OCI-LY3 (cell line): ENCODE results near the gene GAMT.
A peak's percentile ranks its signal among the peaks of the same experiment; 100 is the strongest.

Source experiments
- H2AFZ ChIP-seq: fragments of 200-600, 300-600 bp; shearing (Covaris generic); 2 replicates; pipeline ENCODE4 v1.6.0; 2014; ENCODE audit warnings: antibody characterized with exemption, low read depth, low read length
- H3K27ac ChIP-seq: fragments of 200-600, 300-600 bp; sonication (generic); 2 replicates; pipeline ENCODE4 v1.5.1; 2014; ENCODE audit warnings: mild to moderate bottlenecking, low read length, moderate library complexity, mixed read lengths
- H3K27me3 ChIP-seq: fragments of 200-600, 300-600 bp; sonication (generic); 2 replicates; pipeline ENCODE4 v1.6.1; 2014; ENCODE audit warnings: low read depth, low read length, mixed read lengths
- H3K36me3 ChIP-seq: fragments of 200-600, 300-600 bp; sonication (generic); replicated peaks from 2 replicates; pipeline ENCODE3; 2014; ENCODE audit warnings: low read depth, low read length, mixed read lengths
- H3K4me1 ChIP-seq: fragments of 300-600, 200-600 bp; sonication (generic); 2 replicates; pipeline ENCODE4 v1.6.1; 2014; ENCODE audit warnings: low read length, mixed read lengths
- H3K4me2 ChIP-seq: fragments of 200-600, 300-600 bp; sonication (generic); 2 replicates; pipeline ENCODE4 v1.6.1; 2014; ENCODE audit warnings: low read length, mixed read lengths
- H3K4me3 ChIP-seq: fragments of 300-600, 200-600 bp; sonication (generic); 2 replicates; pipeline ENCODE4 v1.5.1; 2014; ENCODE audit warnings: antibody characterized with exemption, mild to moderate bottlenecking, low read length, moderate library complexity
- H3K79me2 ChIP-seq: fragments of 300-600, 200-600 bp; shearing (Covaris generic); 2 replicates; pipeline ENCODE4 v1.6.1; 2014; ENCODE audit warnings: mild to moderate bottlenecking, low read length, mixed read lengths
- H3K9ac ChIP-seq: fragments of 300-600, 200-600 bp; shearing (Covaris generic); 2 replicates; pipeline ENCODE4 v1.6.0; 2014; ENCODE audit warnings: mild to moderate bottlenecking, low read length, moderate library complexity
- H3K9me3 ChIP-seq: fragments of 200-600, 300-600 bp; shearing (Covaris generic); 2 replicates; pipeline ENCODE4 v1.6.1; 2014; ENCODE audit warnings: low read length, mixed read lengths; ENCODE audit not compliant: insufficient read depth
- H4K20me1 ChIP-seq: fragments of 200-600, 300-600 bp; sonication (generic); 2 replicates; pipeline ENCODE4 v1.6.1; 2016; ENCODE audit warnings: low read length, mixed read lengths; ENCODE audit not compliant: insufficient read depth
- EZH2phosphoT487 ChIP-seq: fragments of 200-600 bp; shearing (Covaris generic); IDR thresholded peaks from 2 replicates; pipeline ENCODE4 v1.6.1; 2018; ENCODE audit warnings: antibody characterized with exemption, mixed run types, low read depth
- TF ChIP-seq, protein P1 (sequence below): fragments of 200-600, 300-600 bp; sonication (generic); IDR thresholded peaks from 2 replicates; pipeline ENCODE4 v1.5.1; 2014; ENCODE audit warnings: antibody characterized with exemption, low read length, low read depth

The GAMT gene

GRCh38 chr19:1411255-1412191 lies 10.2 kb upstream of the GAMT start:
- no peak overlapping the region for H3K9ac ChIP-seq
- peaks cover 79% of the 10 kb centered on the region for H4K20me1 ChIP-seq
- no peak overlapping the region for H3K4me3 ChIP-seq
- H2AFZ ChIP-seq = no peak overlapping the region
- H3K27ac ChIP-seq = no peak overlapping the region
- TF ChIP-seq, protein P1, sequence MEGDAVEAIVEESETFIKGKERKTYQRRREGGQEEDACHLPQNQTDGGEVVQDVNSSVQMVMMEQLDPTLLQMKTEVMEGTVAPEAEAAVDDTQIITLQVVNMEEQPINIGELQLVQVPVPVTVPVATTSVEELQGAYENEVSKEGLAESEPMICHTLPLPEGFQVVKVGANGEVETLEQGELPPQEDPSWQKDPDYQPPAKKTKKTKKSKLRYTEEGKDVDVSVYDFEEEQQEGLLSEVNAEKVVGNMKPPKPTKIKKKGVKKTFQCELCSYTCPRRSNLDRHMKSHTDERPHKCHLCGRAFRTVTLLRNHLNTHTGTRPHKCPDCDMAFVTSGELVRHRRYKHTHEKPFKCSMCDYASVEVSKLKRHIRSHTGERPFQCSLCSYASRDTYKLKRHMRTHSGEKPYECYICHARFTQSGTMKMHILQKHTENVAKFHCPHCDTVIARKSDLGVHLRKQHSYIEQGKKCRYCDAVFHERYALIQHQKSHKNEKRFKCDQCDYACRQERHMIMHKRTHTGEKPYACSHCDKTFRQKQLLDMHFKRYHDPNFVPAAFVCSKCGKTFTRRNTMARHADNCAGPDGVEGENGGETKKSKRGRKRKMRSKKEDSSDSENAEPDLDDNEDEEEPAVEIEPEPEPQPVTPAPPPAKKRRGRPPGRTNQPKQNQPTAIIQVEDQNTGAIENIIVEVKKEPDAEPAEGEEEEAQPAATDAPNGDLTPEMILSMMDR = no peak
- no peak for TF ChIP-seq EZH2phosphoT487
- no peak overlapping the region for H3K4me2 ChIP-seq
- H3K9me3 ChIP-seq = no peaks in the 10 kb centered on the region
- no peaks in the 10 kb centered on the region for H3K27me3 ChIP-seq
- peaks cover 47% of the 10 kb centered on the region for H3K4me1 ChIP-seq
- peaks cover 61% of the 10 kb centered on the region for H3K36me3 ChIP-seq
- H3K79me2 ChIP-seq = peaks cover 91% of the 10 kb centered on the region

DNA sequence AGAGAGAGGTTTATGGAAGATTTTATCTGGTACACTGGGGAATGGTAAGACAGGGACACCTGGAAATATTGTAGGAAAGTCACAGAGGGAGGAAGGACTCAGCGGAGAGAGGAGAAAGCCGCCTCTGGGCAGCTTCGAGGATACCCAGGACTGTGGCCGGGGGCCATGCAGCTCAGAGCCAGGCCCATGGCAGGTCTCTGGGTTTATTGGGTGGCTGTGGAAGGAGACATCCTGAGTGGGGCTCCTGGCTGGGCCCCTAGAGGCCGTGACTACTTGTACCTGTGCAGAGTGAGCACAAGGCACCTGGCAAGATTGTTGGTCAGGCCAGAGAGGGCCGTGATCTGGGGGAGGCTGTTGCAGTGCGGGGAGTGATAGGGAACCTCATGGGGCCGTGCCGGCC lies 9.4 kb upstream of the GAMT start:
- H3K36me3 ChIP-seq = peaks cover 54% of the 10 kb centered on the region
- H3K9ac ChIP-seq = no peak overlapping the region
- no peak overlapping the region for H3K4me3 ChIP-seq
- H3K9me3 ChIP-seq = no peaks in the 10 kb centered on the region
- peaks cover 72% of the 10 kb centered on the region for H4K20me1 ChIP-seq
- TF ChIP-seq EZH2phosphoT487 = no peak
- TF ChIP-seq, protein P1 = no peak
- H2AFZ ChIP-seq = no peak overlapping the region
- H3K4me1 ChIP-seq = peaks cover 51% of the 10 kb centered on the region
- no peak overlapping the region for H3K27ac ChIP-seq
- H3K79me2 ChIP-seq = peaks cover 84% of the 10 kb centered on the region
- H3K27me3 ChIP-seq = no peaks in the 10 kb centered on the region
- no peak overlapping the region for H3K4me2 ChIP-seq

GRCh38 chr19:1410136-1410786 lies 8.9 kb upstream of the GAMT start:
- Histone ChIP-seq H3K4me1 (peaks cover 50% of the 10 kb centered on the region), H3K36me3 (peaks cover 53% of the 10 kb centered on the region), H4K20me1 (peaks cover 67% of the 10 kb centered on the region), H3K4me3 (peak overlapping the region; percentile 95; the same call in 1 of the 2 replicates), H3K27ac (no peak overlapping the region), H3K9ac (no peak overlapping the region), H3K9me3 (no peaks in the 10 kb centered on the region), H2AFZ (no peak overlapping the region), H3K27me3 (no peaks in the 10 kb centered on the region), H3K79me2 (peaks cover 79% of the 10 kb centered on the region), H3K4me2 (peak overlapping the region; percentile 98; the same call in 1 of the 2 replicates)
- TF ChIP-seq, protein P1 = no peak
- TF ChIP-seq EZH2phosphoT487 = no peak

GRCh38 chr19:1409204-1410005 lies 8.1 kb upstream of the GAMT start:
- no peaks in the 10 kb centered on the region for H3K27me3 ChIP-seq
- no peak overlapping the region for H2AFZ ChIP-seq
- peaks cover 42% of the 10 kb centered on the region for H3K4me1 ChIP-seq
- H3K9ac ChIP-seq = peak overlapping the region; percentile 100
- H3K27ac ChIP-seq = peak overlapping the region; percentile 85
- TF ChIP-seq EZH2phosphoT487 = no peak
- TF ChIP-seq, protein P1 = no peak
- peaks cover 53% of the 10 kb centered on the region for H3K36me3 ChIP-seq
- H3K9me3 ChIP-seq = no peaks in the 10 kb centered on the region
- H3K4me3 ChIP-seq = peak overlapping the region; percentile 95
- peaks cover 70% of the 10 kb centered on the region for H3K79me2 ChIP-seq
- H3K4me2 ChIP-seq = peak overlapping the region; percentile 98
- H4K20me1 ChIP-seq = peaks cover 59% of the 10 kb centered on the region
